Hypothalamus (tissue), 51 donors: ENCODE results near the gene CLRN1.

Experiments
- DNase-seq, 51 donors: peaks; one replicate each; lab custom pipeline; 2025; lab: John Stamatoyannopoulos, UW

Gene CLRN1

GRCh38 chr3:150978566-150979148 is 6.1 kb upstream of the CLRN1 start:
- DNase-seq = no peak

GRCh38 chr3:150975992-150976368 is 3.5 kb upstream of the CLRN1 start:
- no peak for DNase-seq

- DNase-seq = no peak
These were observed 2.8 kb upstream of the CLRN1 start for GRCh38 chr3:150975086-150975991.

GRCh38 chr3:150970665-150971324 is 1.7 kb downstream of the CLRN1 start:
- DNase-seq = peak in 1 of 51 donors; percentile 23

- DNase-seq = no peak
These were observed 4.0 kb downstream of the CLRN1 start for GRCh38 chr3:150968341-150969035.

GRCh38 chr3:150965436-150965835 is 7.1 kb downstream of the CLRN1 start:
- no peak for DNase-seq

- no peak for DNase-seq
These were observed 10.6 kb downstream of the CLRN1 start for GRCh38 chr3:150961949-150962348.

GRCh38 chr3:150960708-150961684 is 11.5 kb downstream of the CLRN1 start:
- DNase-seq = no peak

GRCh38 chr3:150958683-150959082 is 13.8 kb downstream of the CLRN1 start:
- no peak for DNase-seq

- no peak for DNase-seq
These were observed 16.2 kb downstream of the CLRN1 start for GRCh38 chr3:150956376-150956775.

GRCh38 chr3:150951923-150952322 is 20.6 kb downstream of the CLRN1 start:
- DNase-seq = no peak

- no peak for DNase-seq
These were observed 27.1 kb downstream of the CLRN1 start for GRCh38 chr3:150945226-150946032.

GRCh38 chr3:150942221-150942620 is 30.3 kb downstream of the CLRN1 start:
- DNase-seq = no peak

GRCh38 chr3:150936693-150937092 is 35.8 kb downstream of the CLRN1 start:
- no peak for DNase-seq

- DNase-seq = no peak
These were observed 39.0 kb downstream of the CLRN1 start for GRCh38 chr3:150933473-150933995.

- no peak for DNase-seq
These were observed 40.8 kb downstream of the CLRN1 start for GRCh38 chr3:150931745-150932144.

GRCh38 chr3:150930839-150931238 is 41.7 kb downstream of the CLRN1 start:
- DNase-seq = no peak

- DNase-seq = no peak
These were observed 44.3 kb downstream of the CLRN1 start for GRCh38 chr3:150928234-150928633.

GRCh38 chr3:150926328-150926727 is 46.2 kb downstream of the CLRN1 start:
- no peak for DNase-seq
